SKM-1 treated with dmso at 0.1 percent for 144 hours (cell line): ENCODE data around the gene PCGF3.
A peak's percentile ranks its signal among the peaks of the same experiment; 100 is the strongest.

ENCODE experiments used
- DNase-seq: peaks from one replicate; lab custom pipeline; 2025; ENCODE audit not compliant: unreplicated experiment; lab: John Stamatoyannopoulos, UW

The PCGF3 gene

GRCh38 chr4:705278-706082 lies at the start of gene PCGF3:
Gene PCGF3, plus strand, starts transcription at chr4:705832. Its CDS starts 27,849 bp downstream, at chr4:733681.
- peak; percentile 96 for DNase-seq

- no peak for DNase-seq
Observed at GRCh38 chr4:656436-657337, 48.9 kb upstream of the PCGF3 start.

- DNase-seq = no peak
Observed at GRCh38 chr4:657338-657833, 48.2 kb upstream of the PCGF3 start.

- DNase-seq = no peak
Observed at GRCh38 chr4:657834-658667, 47.6 kb upstream of the PCGF3 start.

- no peak for DNase-seq
Observed at GRCh38 chr4:658681-659667, 46.7 kb upstream of the PCGF3 start.

GRCh38 chr4:659851-660250 lies 45.8 kb upstream of the PCGF3 start:
- no peak for DNase-seq

- DNase-seq = no peak
Observed at GRCh38 chr4:660401-660800, 45.2 kb upstream of the PCGF3 start.

- no peak for DNase-seq
Observed at GRCh38 chr4:661231-661630, 44.4 kb upstream of the PCGF3 start.

GRCh38 chr4:661881-662761 lies 43.5 kb upstream of the PCGF3 start:
- DNase-seq = no peak

GRCh38 chr4:663046-663437 lies 42.6 kb upstream of the PCGF3 start:
- no peak for DNase-seq

- peak; percentile 49 for DNase-seq
Observed at GRCh38 chr4:663438-664428, 41.9 kb upstream of the PCGF3 start.

- DNase-seq = no peak
Observed at GRCh38 chr4:664713-665231, 40.9 kb upstream of the PCGF3 start.

- no peak for DNase-seq
Observed at GRCh38 chr4:665381-665750, 40.3 kb upstream of the PCGF3 start.

GRCh38 chr4:665751-666435 lies 39.7 kb upstream of the PCGF3 start:
- no peak for DNase-seq

GRCh38 chr4:666436-666810 lies 39.2 kb upstream of the PCGF3 start:
- no peak for DNase-seq

GRCh38 chr4:666822-667544 lies 38.6 kb upstream of the PCGF3 start:
- DNase-seq = no peak
